NCI-H2107 (cell line): Measurements from ENCODE around the gene CNTNAP5.

Experiments
- DNase-seq: peaks from one replicate; lab custom pipeline; 2025; lab: John Stamatoyannopoulos, UW

CNTNAP5 gene

GRCh38 chr2:124267794-124268193 is 242.7 kb downstream of the CNTNAP5 start:
- DNase-seq = no peak

GRCh38 chr2:124269348-124269747 is 244.3 kb downstream of the CNTNAP5 start:
- no peak for DNase-seq

GRCh38 chr2:124272261-124272841 is 247.3 kb downstream of the CNTNAP5 start:
- DNase-seq = no peak

- no peak for DNase-seq
Observed at GRCh38 chr2:124281541-124281940, 256.5 kb downstream of the CNTNAP5 start.

- DNase-seq = peak; percentile 35
Observed at GRCh38 chr2:124283096-124283495, 258.0 kb downstream of the CNTNAP5 start.

GRCh38 chr2:124286089-124286783 is 261.1 kb downstream of the CNTNAP5 start:
- no peak for DNase-seq

- no peak for DNase-seq
Observed at GRCh38 chr2:124289060-124289459, 264.0 kb downstream of the CNTNAP5 start.

GRCh38 chr2:124289615-124290014 is 264.5 kb downstream of the CNTNAP5 start:
- DNase-seq = no peak

- no peak for DNase-seq
Observed at GRCh38 chr2:124296470-124296869, 271.4 kb downstream of the CNTNAP5 start.

- DNase-seq = no peak
Observed at GRCh38 chr2:124301915-124302314, 276.8 kb downstream of the CNTNAP5 start.

- no peak for DNase-seq
Observed at GRCh38 chr2:124308319-124309062, 283.4 kb downstream of the CNTNAP5 start.

- no peak for DNase-seq
Observed at GRCh38 chr2:124309563-124310138, 284.6 kb downstream of the CNTNAP5 start.

GRCh38 chr2:124310671-124311070 is 285.6 kb downstream of the CNTNAP5 start:
- DNase-seq = no peak

- no peak for DNase-seq
Observed at GRCh38 chr2:124314084-124314483, 289.0 kb downstream of the CNTNAP5 start.

GRCh38 chr2:124315221-124315880 is 290.3 kb downstream of the CNTNAP5 start:
- DNase-seq = no peak

- no peak for DNase-seq
Observed at GRCh38 chr2:124316133-124316532, 291.0 kb downstream of the CNTNAP5 start.

GRCh38 chr2:124316881-124317605 is 292.0 kb downstream of the CNTNAP5 start:
- no peak for DNase-seq

GRCh38 chr2:124317628-124318027 is 292.5 kb downstream of the CNTNAP5 start:
- DNase-seq = no peak

- no peak for DNase-seq
Observed at GRCh38 chr2:124318913-124319312, 293.8 kb downstream of the CNTNAP5 start.

GRCh38 chr2:124319577-124319976 is 294.5 kb downstream of the CNTNAP5 start:
- DNase-seq = no peak

GRCh38 chr2:124320051-124320688 is 295.1 kb downstream of the CNTNAP5 start:
- DNase-seq = no peak
